A549 treated with AZD9567 at 1 μM for 4 hours (cell line): ENCODE data around the gene SLC35F5. TPM values are rescaled to one million over a fixed set of nuclear protein-coding genes. Genes with fewer than 3 reads are reported as not detected.

ENCODE experiments used
- total RNA-seq: library from RNA; stranded (reverse); fragments of 200-300 nt; extraction: Qiagen RNA extraction; gene quantifications from 5 replicates; pipeline ENCODE4 v1.2.3, GENCODE V29; 2022; ENCODE audit not compliant: insufficient read depth

SLC35F5 gene
- total RNA-seq: 41.6 to 50.4 TPM (median 47.4 TPM) in 5 replicates

GRCh38 chr2:113756355-113757137, at the start of gene SLC35F5:
Gene SLC35F5 (minus strand): TSS chr2:113756642. CDS start chr2:113756409, 233 bp downstream.

Other genes with a start within 250 kb of the SLC35F5 start
- gene RABL2A, start 129.4 kb downstream of the SLC35F5 start, total RNA-seq: 6.3 to 10.9 TPM (median 10.4 TPM) in 5 replicates
- gene ACTR3, start 133.4 kb upstream of the SLC35F5 start, total RNA-seq: 208 to 306 TPM (median 227 TPM) in 5 replicates